Fibroblast of skin of right biceps (primary cell): Measurements from ENCODE around the gene DIDO1.
"Not testable (repeated sequence)": the region's sequence is repeated elsewhere in the genome, so short reads cannot be mapped to it uniquely, and the experiment has no call there.

Source experiments
- DNase-seq: peaks from one replicate; pipeline ENCODE4 v3.0.0-alpha.2; 2013

DIDO1 gene

DNA sequence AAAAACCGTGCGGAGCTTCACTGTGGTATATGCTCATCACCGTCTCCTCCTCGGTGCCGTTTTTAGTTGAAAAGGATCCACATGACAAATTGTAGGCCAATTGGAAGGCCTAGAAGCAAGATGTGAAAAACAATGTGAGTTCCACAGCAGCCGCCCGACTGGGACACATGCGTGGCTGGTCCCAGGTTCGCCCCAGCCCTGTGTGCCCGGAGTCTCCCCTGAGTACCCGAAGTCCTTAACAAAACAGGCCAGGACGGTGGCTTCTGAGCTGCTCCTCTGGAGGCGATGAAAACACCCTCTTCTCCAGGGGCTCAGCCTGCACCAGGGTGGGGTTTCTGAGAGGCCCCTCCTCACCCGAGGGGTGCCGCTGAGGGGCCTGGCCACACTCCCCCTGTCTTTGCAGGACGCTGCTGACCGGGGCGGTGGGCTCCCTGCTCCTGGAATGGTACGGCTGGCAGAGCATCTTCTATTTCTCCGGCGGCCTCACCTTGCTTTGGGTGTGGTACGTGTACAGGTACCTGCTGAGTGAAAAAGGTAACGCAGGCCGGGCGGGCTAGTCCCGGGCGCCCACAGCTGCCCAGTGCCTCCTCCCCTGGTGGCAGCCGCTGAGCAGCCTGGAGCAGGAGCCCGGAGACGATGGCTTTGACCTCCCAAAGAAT lies 36.0 kb upstream of the DIDO1 start:
- no peak for DNase-seq

DNA sequence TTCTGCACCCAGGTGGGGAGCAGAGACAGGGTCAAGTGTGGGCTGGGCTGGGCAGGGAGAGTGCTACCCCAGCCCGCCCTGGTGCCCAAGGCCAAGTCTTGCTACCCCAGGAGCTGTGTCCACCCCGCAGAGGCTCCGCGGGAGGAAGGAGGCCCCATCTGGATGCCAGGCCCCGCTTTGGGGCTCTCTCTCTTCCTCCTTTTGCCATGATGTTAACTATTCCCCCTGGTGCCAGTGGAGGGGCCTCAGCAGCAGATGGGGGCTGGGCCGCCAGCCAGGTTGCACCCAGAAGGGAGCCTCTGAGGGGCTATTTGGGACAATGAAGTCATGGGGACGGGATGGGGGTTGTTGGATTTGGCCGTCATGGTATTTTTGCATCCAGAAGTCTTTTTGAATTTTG lies 35.5 kb upstream of the DIDO1 start:
- DNase-seq, result no peak

- DNase-seq, result peak; percentile 3
Measured at GRCh38 chr20:62961310-62961783, 35.0 kb upstream of the DIDO1 start.

- not testable (repeated sequence) for DNase-seq
Measured at GRCh38 chr20:62960446-62961309, 34.4 kb upstream of the DIDO1 start.

DNA sequence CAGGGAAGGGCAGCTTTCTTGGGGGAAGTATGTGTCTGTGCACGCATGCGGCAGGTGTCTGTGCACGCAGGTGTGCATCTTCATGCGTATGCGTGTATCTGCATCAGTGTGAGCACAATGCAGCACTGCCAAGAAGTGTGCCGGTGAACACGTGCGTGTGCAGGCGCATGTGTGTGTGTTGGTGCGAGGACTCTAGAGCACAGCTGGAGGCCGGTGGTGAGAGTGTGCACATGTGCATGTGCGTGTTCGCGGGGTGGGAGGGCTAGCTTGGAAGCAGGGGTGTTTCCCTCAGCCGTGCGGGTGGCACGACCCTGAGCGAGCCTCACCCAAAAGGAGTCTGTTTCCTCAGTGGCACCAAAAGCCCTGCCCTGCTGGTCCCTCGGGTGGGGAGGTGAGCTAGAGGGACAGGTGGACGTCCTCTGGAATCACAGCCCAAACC lies 33.7 kb upstream of the DIDO1 start:
- DNase-seq, result no peak

- no peak for DNase-seq
Measured at GRCh38 chr20:62959101-62959971, 33.0 kb upstream of the DIDO1 start.

DNA sequence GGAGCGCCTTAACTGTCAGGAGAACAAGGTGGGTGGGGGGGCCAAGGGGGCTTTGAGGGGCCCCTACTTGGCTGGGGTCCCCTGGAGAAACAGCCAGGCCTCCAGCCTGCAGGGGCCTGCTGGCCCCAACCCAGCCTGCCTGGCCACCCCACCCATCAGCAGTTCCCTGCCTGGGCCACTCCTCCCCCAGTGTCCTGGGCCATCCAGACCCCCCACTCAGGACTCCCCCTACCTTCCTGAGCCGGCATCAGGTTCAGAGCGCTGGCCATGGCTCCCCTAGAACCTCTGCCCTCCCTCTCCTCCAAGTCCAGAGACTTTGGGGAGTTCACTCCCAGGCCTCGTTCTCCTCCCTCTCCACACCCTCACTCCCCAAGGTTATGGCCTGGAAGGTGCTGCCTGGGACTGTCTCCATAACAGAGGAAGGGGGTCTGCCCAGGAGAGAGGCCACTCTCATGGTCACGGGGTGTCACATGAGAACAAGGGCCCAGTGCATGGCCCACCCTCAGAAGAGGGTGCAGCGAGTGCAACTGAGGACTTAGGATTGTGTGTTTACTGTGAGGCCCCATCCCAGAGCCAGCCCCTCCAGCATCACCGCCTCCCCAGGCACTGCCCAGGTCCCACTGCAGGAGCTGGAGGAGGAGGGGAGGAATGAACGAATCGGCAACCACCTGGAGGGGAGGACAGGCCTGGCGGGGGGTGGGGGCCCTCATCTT lies 32.2 kb upstream of the DIDO1 start:
- no peak for DNase-seq

- DNase-seq, result no peak
Measured at GRCh38 chr20:62957136-62958117, 31.1 kb upstream of the DIDO1 start.

GRCh38 chr20:62956387-62957135 lies 30.3 kb upstream of the DIDO1 start:
- DNase-seq, result no peak

- DNase-seq, result no peak
Measured at GRCh38 chr20:62955519-62956386, 29.4 kb upstream of the DIDO1 start.

DNA sequence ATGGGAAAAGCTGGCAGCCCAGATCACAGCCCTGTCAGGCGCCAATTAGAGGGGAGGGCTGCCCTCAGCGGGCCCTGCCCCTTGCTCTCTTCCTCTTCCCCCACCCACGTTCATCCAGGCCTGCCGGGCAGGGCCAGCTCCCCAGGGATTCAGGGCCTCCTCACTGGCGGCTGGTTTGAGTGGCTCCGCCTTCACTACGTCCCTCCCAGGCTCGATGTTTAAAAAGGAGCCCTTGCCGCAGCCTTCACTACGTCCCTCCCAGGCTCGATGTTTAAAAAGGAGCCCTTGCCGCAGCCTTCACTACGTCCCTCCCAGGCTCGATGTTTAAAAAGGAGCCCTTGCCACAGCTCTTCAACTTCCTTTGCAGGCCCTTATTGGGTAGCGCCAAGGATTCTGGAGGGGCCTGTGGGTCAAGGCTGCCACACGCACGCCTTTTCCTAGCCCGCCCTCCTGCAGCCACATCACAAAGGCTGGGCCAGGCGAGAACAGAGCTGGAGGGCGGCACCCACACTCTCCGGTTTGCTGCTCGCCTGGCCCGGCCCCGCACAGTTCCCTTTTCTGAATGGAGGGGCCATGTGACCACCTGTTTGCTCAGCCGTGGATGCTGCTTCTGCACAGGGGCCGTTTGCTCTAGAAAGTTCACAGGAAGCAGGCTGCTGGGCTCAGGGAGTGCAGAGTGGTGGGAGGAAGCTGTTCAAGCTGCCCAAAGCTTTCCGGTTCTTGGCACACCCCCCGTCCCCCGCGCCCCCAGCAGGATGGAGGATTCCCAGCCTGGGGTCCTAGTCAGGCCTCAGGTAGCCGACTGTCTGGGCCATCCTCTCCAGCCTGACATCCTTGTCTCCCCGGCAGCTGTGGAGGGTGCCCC lies 27.8 kb upstream of the DIDO1 start:
- DNase-seq, result peak; percentile 51

- no peak for DNase-seq
Measured at GRCh38 chr20:62952968-62953838, 26.9 kb upstream of the DIDO1 start.

DNA sequence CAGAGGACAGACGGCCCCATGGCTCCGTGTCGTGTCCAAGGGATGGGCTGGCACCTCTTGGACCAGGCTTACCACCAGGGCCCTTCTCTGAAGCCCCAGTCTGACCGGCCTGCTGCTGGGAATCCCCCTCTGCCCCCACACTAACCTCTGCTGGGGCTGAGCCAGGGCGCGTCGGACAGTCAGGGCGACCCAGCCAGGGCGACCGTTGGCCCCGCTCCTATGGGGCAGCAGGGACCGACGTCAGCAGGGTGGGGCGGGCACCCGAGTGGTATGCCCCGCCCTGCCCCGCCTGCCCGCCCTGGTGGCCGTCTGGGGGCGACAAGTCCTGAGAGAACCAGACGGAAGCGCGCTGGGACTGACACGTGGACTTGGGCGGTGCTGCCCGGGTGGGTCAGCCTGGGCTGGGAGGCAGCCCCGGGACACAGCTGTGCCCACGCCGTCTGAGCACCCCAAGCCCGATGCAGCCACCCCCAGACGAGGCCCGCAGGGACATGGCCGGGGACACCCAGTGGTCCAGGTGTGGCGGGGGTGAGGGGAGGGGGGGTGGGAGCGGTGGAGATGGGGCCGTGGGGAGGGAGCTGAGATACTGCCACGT lies 26.2 kb upstream of the DIDO1 start, which contains the start of gene SLC17A9:
SLC17A9 (plus strand) TSS at position 337 of the 595 bp plus-strand sequence; CDS start at position 459, 122 bp downstream.
- peak; percentile 35 for DNase-seq

GRCh38 chr20:62951896-62952372 lies 25.6 kb upstream of the DIDO1 start:
- DNase-seq, result no peak

DNA sequence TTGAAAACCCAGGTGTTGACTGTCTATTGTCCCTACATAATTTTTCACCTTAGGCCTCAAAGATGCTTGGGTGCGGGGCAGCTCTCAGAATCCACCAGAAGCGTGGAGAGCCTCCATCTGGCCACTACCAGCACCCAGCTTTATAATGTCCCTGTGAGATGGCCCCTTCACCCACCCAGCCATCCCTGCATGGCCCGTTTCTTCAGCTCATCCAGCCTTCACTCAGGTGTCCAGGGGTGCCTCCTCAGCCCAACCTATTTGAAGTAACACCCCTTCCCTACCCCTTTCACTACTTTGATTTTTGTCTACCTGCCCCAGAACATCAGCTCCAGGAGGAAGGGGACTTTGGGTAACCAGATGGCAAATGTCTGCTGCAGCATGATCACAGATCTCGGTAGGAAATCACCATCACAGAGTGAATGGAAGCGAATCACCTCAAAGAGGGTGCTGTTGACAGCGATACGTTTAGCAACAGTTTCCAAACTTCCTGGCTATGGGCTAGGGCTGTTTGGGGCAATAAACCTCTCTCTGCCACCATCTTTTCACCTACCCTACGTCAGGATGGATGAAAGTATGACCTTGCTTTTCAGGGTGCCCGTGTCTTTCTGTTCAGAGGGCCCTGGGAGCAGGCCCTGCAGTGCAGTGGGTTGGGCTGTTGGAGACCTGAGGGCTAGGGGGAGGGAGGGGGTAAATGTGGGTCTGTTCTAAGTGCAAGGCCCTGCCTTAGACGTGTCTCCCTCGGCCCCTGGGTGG lies 25.0 kb upstream of the DIDO1 start:
- DNase-seq, result no peak

DNA sequence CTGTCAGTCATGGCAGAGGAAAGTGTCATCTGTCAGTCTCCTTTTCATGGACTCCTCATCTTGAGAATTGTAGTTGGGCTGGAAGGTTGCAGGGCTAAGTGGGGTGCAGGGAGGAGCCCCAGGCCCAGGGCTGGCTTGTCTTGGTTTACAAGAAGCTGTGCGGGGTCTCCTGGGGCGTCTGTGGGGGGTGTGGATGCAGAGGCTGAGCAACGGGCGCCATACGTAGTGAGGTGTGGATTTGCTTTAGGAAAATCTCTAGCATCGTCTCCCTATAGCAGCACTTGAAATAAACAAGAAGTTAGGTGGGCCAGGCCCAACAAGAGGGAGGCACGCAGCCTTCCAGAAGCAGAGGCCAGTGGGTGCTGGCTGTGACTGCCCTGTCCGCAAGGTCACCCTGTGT lies 24.4 kb upstream of the DIDO1 start:
- no peak for DNase-seq
